HG03159 (cell line): ENCODE data around the gene SYK.
"Not testable (repeated sequence)": the region's sequence is repeated elsewhere in the genome, so short reads cannot be mapped to it uniquely, and the experiment has no call there.

Source experiments
- ATAC-seq: cut with Tn5 transposase; IDR thresholded peaks from one replicate; pipeline ENCODE4 v1.9.1; 2021; ENCODE audit warnings: mild to moderate bottlenecking, moderate library complexity; ENCODE audit not compliant: unreplicated experiment

Gene SYK

GRCh38 chr9:90795084-90795483 lies 6.5 kb upstream of the SYK start:
- no peak for ATAC-seq

- ATAC-seq, result no peak
These were observed 5.7 kb upstream of the SYK start for GRCh38 chr9:90795871-90796317.

GRCh38 chr9:90799271-90799852 lies 2.3 kb upstream of the SYK start:
- ATAC-seq, result no peak

GRCh38 chr9:90801973-90802322 lies 329 bp downstream of the SYK start:
- ATAC-seq, result peak; percentile 16

GRCh38 chr9:90802386-90802985 lies 867 bp downstream of the SYK start:
- ATAC-seq, result no peak

GRCh38 chr9:90803860-90804593 lies 2.4 kb downstream of the SYK start:
- ATAC-seq, result no peak

GRCh38 chr9:90805006-90805996 lies 3.7 kb downstream of the SYK start:
- no peak for ATAC-seq

GRCh38 chr9:90807006-90807405 lies 5.4 kb downstream of the SYK start:
- ATAC-seq, result no peak

GRCh38 chr9:90808398-90808797 lies 6.8 kb downstream of the SYK start:
- no peak for ATAC-seq

GRCh38 chr9:90808890-90809685 lies 7.5 kb downstream of the SYK start:
- ATAC-seq, result no peak

- no peak for ATAC-seq
These were observed 9.1 kb downstream of the SYK start for GRCh38 chr9:90810691-90811090.

- ATAC-seq, result no peak
These were observed 11.4 kb downstream of the SYK start for GRCh38 chr9:90813046-90813445.

GRCh38 chr9:90813523-90813922 lies 11.9 kb downstream of the SYK start:
- ATAC-seq, result no peak

GRCh38 chr9:90814355-90814754 lies 12.7 kb downstream of the SYK start:
- no peak for ATAC-seq

- no peak for ATAC-seq
These were observed 13.7 kb downstream of the SYK start for GRCh38 chr9:90815183-90815943.

- no peak for ATAC-seq
These were observed 14.3 kb downstream of the SYK start for GRCh38 chr9:90815944-90816357.

- no peak for ATAC-seq
These were observed 15.1 kb downstream of the SYK start for GRCh38 chr9:90816690-90817089.

GRCh38 chr9:90818279-90818678 lies 16.7 kb downstream of the SYK start:
- ATAC-seq, result no peak

- not testable (repeated sequence) for ATAC-seq
These were observed 18.8 kb downstream of the SYK start for GRCh38 chr9:90820406-90820805.

GRCh38 chr9:90821236-90821635 lies 19.6 kb downstream of the SYK start:
- ATAC-seq, result not testable (repeated sequence)
